Stomach (tissue), 4 donors: ENCODE data around the gene ERC1.

Experiments used
- POLR2A ChIP-seq, 4 donors: fragments of 450-650 bp; IDR thresholded peaks; one replicate each; pipeline ENCODE4 v1.6.1; 2016; ENCODE audit warnings: antibody characterized with exemption in 4 of 4, control low read depth in 2 of 4, mild to moderate bottlenecking in 1 of 4, moderate library complexity in 1 of 4
- TF ChIP-seq, protein P1 (sequence below), 7 experiments: fragments of 450-650 bp in 4 of 7; fragments of 200-600 bp in 3 of 7; sonication (generic) in 3 of 7; IDR thresholded peaks; one replicate each; pipeline ENCODE4 v1.5.1; 2016 to 2019; ENCODE audit warnings: antibody characterized with exemption in 7 of 7, control low read depth in 2 of 7, mild to moderate bottlenecking in 1 of 7

- TF ChIP-seq, protein P1, sequence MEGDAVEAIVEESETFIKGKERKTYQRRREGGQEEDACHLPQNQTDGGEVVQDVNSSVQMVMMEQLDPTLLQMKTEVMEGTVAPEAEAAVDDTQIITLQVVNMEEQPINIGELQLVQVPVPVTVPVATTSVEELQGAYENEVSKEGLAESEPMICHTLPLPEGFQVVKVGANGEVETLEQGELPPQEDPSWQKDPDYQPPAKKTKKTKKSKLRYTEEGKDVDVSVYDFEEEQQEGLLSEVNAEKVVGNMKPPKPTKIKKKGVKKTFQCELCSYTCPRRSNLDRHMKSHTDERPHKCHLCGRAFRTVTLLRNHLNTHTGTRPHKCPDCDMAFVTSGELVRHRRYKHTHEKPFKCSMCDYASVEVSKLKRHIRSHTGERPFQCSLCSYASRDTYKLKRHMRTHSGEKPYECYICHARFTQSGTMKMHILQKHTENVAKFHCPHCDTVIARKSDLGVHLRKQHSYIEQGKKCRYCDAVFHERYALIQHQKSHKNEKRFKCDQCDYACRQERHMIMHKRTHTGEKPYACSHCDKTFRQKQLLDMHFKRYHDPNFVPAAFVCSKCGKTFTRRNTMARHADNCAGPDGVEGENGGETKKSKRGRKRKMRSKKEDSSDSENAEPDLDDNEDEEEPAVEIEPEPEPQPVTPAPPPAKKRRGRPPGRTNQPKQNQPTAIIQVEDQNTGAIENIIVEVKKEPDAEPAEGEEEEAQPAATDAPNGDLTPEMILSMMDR (IDR thresholded peaks at IDR 0.05): no peak
- no peak for TF ChIP-seq POLR2A (IDR thresholded peaks at IDR 0.05)
Observed at GRCh38 chr12:1007994-1008393, 17.0 kb downstream of the ERC1 start.
